ENCODE results near the gene TRIO. TPM values are rescaled to one million over a fixed set of nuclear protein-coding genes. Genes with fewer than 3 reads are reported as not detected.

TRIO gene
- total RNA-seq, 4 donors from 2014 or later: 290 to 370 (median 346) TPM

DNA sequence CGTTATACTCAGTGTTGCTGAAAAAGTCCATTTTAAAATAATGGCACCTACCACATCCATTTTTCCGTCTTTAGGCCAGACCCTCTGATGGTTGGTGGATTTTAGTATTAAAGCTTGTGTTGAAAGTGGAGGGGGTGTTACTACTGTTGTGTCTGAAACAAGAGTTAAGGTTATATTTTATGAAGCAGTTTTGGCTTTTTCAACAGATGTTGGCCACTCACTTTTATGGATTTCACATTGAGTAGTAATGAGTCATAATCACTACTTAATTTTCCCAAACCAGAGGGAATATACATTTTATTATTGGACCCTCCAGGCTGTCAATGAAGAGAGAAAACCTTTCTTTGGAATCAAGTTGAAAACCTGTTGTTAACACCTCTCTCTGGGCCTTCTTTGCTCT is 88.0 kb downstream of the TRIO start:
- Histone ChIP-seq H3K27me3 (no peaks in the 10 kb centered on the region), H3K4me3 (no peak overlapping the region), H3K4me1 (no peaks in the 10 kb centered on the region), H3K27ac (no peak overlapping the region), H3K9me3 (no peaks in the 10 kb centered on the region), H3K36me3 (no peaks in the 10 kb centered on the region)
- 92% methylated on average over 2 of the region's 2 CpGs for WGBS, 2 donors
- TF ChIP-seq POLR2A (IDR thresholded peaks at IDR 0.05): no peak
- TF ChIP-seq, protein P1, sequence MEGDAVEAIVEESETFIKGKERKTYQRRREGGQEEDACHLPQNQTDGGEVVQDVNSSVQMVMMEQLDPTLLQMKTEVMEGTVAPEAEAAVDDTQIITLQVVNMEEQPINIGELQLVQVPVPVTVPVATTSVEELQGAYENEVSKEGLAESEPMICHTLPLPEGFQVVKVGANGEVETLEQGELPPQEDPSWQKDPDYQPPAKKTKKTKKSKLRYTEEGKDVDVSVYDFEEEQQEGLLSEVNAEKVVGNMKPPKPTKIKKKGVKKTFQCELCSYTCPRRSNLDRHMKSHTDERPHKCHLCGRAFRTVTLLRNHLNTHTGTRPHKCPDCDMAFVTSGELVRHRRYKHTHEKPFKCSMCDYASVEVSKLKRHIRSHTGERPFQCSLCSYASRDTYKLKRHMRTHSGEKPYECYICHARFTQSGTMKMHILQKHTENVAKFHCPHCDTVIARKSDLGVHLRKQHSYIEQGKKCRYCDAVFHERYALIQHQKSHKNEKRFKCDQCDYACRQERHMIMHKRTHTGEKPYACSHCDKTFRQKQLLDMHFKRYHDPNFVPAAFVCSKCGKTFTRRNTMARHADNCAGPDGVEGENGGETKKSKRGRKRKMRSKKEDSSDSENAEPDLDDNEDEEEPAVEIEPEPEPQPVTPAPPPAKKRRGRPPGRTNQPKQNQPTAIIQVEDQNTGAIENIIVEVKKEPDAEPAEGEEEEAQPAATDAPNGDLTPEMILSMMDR (IDR thresholded peaks at IDR 0.05): no peak
- TF ChIP-seq EP300 (IDR thresholded peaks at IDR 0.05): no peak
- DNase-seq (ENCODE audit: low spot score in 2 of 2): no peak

DNA sequence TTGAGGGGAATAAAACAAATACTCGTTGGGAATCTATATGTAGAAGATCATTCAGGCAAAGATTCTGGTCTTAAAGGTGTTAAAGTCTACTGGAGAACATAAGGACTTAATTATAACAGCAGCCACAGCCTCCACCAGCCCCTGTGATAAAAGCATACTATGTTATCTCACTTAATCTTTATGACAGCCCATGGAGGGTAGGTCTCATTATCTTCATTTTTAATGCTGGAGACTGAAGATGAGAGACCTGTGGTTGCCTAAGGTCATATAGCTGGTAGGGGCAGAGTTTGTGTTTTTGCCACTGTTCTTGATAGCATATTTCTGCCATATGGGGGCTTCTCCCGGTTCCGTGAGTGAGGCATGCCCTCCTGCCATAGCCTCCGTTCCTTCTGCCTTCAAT is 88.7 kb downstream of the TRIO start:
- DNase-seq (ENCODE audit: low spot score in 2 of 2): no peak
- 90 to 91% methylated on average over 4 of the region's 4 CpGs for WGBS, 2 donors

DNA sequence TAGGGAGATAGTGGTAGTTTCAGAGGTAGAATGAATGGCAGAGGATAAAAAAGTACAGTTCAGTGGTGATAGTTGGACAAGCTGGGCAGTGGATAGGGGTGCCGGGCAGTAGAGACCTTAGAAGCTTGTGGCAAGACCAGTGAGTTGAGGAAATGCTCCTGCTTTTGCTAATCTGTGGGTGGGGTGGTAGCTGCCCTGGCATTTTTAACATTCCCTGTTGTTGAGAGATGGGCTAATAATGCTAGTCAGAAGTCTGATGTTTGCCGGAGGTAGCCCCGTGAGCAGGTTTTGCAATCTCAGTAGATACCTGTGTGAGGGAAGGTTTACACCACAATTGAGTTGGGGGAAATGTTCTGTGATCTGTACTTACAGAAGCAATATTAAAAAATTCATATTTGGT is 91.1 kb downstream of the TRIO start:
- peaks cover 0 to 19% (median 0%) of the 10 kb centered on the region in 4 donors for H3K4me1 ChIP-seq
- H3K9me3 ChIP-seq: no peaks in the 10 kb centered on the region
- H3K27ac ChIP-seq: no peak overlapping the region
- TF ChIP-seq, protein P1 (IDR thresholded peaks at IDR 0.05): no peak
- TF ChIP-seq POLR2A (IDR thresholded peaks at IDR 0.05): no peak
- no peak for TF ChIP-seq EP300 (IDR thresholded peaks at IDR 0.05)
- 91 to 96% methylated on average over 3 of the region's 3 CpGs for WGBS, 2 donors
- H3K27me3 ChIP-seq: no peaks in the 10 kb centered on the region
- no peak overlapping the region for H3K4me3 ChIP-seq
- no peak for DNase-seq (ENCODE audit: low spot score in 2 of 2)
- H3K36me3 ChIP-seq: no peaks in the 10 kb centered on the region

More for the DNA sequence above, 88.7 kb downstream of the TRIO start:
- no peaks in the 10 kb centered on the region for H3K9me3 ChIP-seq
- H3K27ac ChIP-seq: no peak overlapping the region
- H3K4me1 ChIP-seq: no peaks in the 10 kb centered on the region
- H3K36me3 ChIP-seq: no peaks in the 10 kb centered on the region
- H3K4me3 ChIP-seq: no peak overlapping the region
- TF ChIP-seq POLR2A (IDR thresholded peaks at IDR 0.05): no peak
- TF ChIP-seq, protein P1 (IDR thresholded peaks at IDR 0.05): no peak
- no peak for TF ChIP-seq EP300 (IDR thresholded peaks at IDR 0.05)
- H3K27me3 ChIP-seq: no peaks in the 10 kb centered on the region

DNA sequence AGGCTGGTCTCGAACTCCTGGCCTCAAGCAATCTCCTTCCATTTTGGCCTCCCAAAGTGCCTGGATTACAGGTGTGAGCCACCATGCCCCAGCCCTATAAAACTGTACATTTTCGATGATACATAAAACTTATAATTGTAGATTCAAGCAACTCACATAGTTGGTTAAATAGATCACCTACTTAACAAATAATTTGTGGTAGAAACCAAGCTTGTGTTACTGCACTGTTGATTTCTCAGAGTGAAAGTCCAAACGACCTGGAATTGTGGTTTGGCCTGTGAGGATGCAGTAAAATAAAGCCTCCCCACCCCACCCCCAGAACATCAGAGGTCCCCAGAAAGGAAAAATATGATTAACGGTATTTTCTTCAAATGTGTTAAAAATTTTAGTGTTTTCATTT is 92.7 kb downstream of the TRIO start:
- WGBS, 2 donors: 77 to 79% methylated on average over 4 of the region's 4 CpGs
- no peaks in the 10 kb centered on the region for H3K27me3 ChIP-seq
- H3K4me3 ChIP-seq: no peak overlapping the region
- TF ChIP-seq POLR2A (IDR thresholded peaks at IDR 0.05): no peak
- TF ChIP-seq, protein P1 (IDR thresholded peaks at IDR 0.05): no peak
- no peak for TF ChIP-seq EP300 (IDR thresholded peaks at IDR 0.05)
- no peaks in the 10 kb centered on the region for H3K9me3 ChIP-seq
- DNase-seq (ENCODE audit: low spot score in 2 of 2): no peak
- no peak overlapping the region for H3K27ac ChIP-seq
- H3K36me3 ChIP-seq: no peaks in the 10 kb centered on the region
- peaks cover 0 to 19% (median 0%) of the 10 kb centered on the region in 4 donors for H3K4me1 ChIP-seq

DNA sequence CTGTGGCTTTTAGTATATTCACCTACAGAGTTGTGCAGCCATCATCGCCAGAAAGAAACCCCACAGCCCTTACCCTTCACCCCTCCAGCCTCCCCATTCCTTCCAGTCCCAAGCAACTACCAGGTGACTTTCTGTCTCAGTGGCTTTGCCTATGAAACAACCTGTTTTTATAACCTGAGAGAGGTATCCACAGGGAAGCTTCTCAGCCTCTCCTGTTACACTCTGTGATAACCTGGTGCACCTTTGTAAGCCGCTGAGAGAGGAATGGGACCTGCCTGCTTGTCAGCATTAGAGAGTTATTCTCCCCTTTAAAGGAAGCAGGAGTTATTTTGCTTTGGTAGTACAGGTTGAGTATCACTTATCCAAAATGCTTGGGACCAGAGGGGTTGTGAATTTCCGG is 93.6 kb downstream of the TRIO start:
- no peak for DNase-seq (ENCODE audit: low spot score in 2 of 2)
- TF ChIP-seq POLR2A (IDR thresholded peaks at IDR 0.05): no peak
- TF ChIP-seq EP300 (IDR thresholded peaks at IDR 0.05): no peak
- TF ChIP-seq, protein P1 (IDR thresholded peaks at IDR 0.05): no peak
- H3K36me3 ChIP-seq: no peaks in the 10 kb centered on the region
- peaks cover 0 to 19% (median 0%) of the 10 kb centered on the region in 4 donors for H3K4me1 ChIP-seq
- no peak overlapping the region for H3K27ac ChIP-seq
- no peaks in the 10 kb centered on the region for H3K9me3 ChIP-seq
- WGBS, 2 donors: 91 to 94% methylated on average over 3 of the region's 3 CpGs
- H3K27me3 ChIP-seq: no peaks in the 10 kb centered on the region
- H3K4me3 ChIP-seq: no peak overlapping the region
